ENCODE data around the gene TBX1. TPM values are rescaled to one million over a fixed set of nuclear protein-coding genes. Genes with fewer than 3 reads are reported as not detected.

The TBX1 gene
- total RNA-seq, 1 experiment from 2014 or later: 12.8 TPM

- TF ChIP-seq EMX1 (CRISPR knock-in tag; IDR thresholded peaks at IDR 0.05): no peak
- TF ChIP-seq SP1 (CRISPR knock-in tag; conservative IDR thresholded peaks at IDR 0.05): no peak
- TF ChIP-seq E2F1 (CRISPR knock-in tag; IDR thresholded peaks at IDR 0.05): no peak
- TF ChIP-seq SMAD4 (CRISPR knock-in tag; IDR thresholded peaks at IDR 0.05): no peak
- TF ChIP-seq ATF6 (CRISPR knock-in tag; IDR thresholded peaks at IDR 0.05): no peak
- no peak for TF ChIP-seq ZNF396 (CRISPR knock-in tag; IDR thresholded peaks at IDR 0.05; ENCODE audit: borderline replicate concordance)
- TF ChIP-seq ZNF423 (CRISPR knock-in tag; IDR thresholded peaks at IDR 0.05): no peak
- no peak for TF ChIP-seq ZNF219 (CRISPR knock-in tag; IDR thresholded peaks at IDR 0.05; ENCODE audit: borderline replicate concordance)
- no peak for TF ChIP-seq IRF2 (CRISPR knock-in tag; IDR thresholded peaks at IDR 0.05; ENCODE audit: borderline replicate concordance, low read depth)
- TF ChIP-seq STAT6 (CRISPR knock-in tag; conservative IDR thresholded peaks at IDR 0.05; ENCODE audit: low read depth): no peak
- no peak overlapping the region for H3K4me3 Mint-ChIP-seq
- no peak for DNase-seq (ENCODE audit: low spot score)
- ATAC-seq: no peak
- no peaks in the 10 kb centered on the region; the same call in 1 of the 2 replicates for H3K27me3 Mint-ChIP-seq (ENCODE audit: low read depth)
- ChIA-PET CTCF (no interaction called here), POLR2A (no interaction called here)
- H3K4me1 Mint-ChIP-seq: no peaks in the 10 kb centered on the region
- H3K36me3 Mint-ChIP-seq: no peaks in the 10 kb centered on the region
- peak overlapping the region; percentile 84 for H3K27ac Mint-ChIP-seq
- no peaks in the 10 kb centered on the region for H3K9me3 Mint-ChIP-seq
Measured at GRCh38 chr22:19812910-19813309, 52.3 kb downstream of the TBX1 start.

GRCh38 chr22:19814428-19814827 lies 53.9 kb downstream of the TBX1 start:
- POLR2A ChIA-PET: interaction anchor here (0.7 kb wide), 1 partner anchor 84 kb away, joined by 3 read pairs; no protein-coding TSS in a partner anchor
- DNase-seq (ENCODE audit: low spot score): no peak
- Mint-ChIP-seq H3K27me3 (ENCODE audit: low read depth) (no peaks in the 10 kb centered on the region; the same call in 1 of the 2 replicates), H3K36me3 (no peaks in the 10 kb centered on the region), H3K4me3 (no peak overlapping the region), H3K27ac (peak overlapping the region; percentile 61), H3K9me3 (no peaks in the 10 kb centered on the region), H3K4me1 (no peaks in the 10 kb centered on the region)
- ATAC-seq: no peak
- CTCF ChIA-PET: interaction anchor here (1.2 to 1.6 kb wide), 3 partner anchors 12 to 16 kb away, joined by 3 to 6 read pairs (median 3); no protein-coding TSS in a partner anchor
- TF ChIP-seq SMAD4 (CRISPR knock-in tag; IDR thresholded peaks at IDR 0.05) (no peak), JAZF1 (CRISPR knock-in tag; IDR thresholded peaks at IDR 0.05) (no peak), ZNF232 (CRISPR knock-in tag; IDR thresholded peaks at IDR 0.05) (no peak), PRRX2 (CRISPR knock-in tag; IDR thresholded peaks at IDR 0.05) (no peak), ZNF512 (CRISPR knock-in tag; IDR thresholded peaks at IDR 0.05; ENCODE audit: borderline replicate concordance) (no peak), STAT6 (CRISPR knock-in tag; conservative IDR thresholded peaks at IDR 0.05; ENCODE audit: low read depth) (no peak), JUN (CRISPR knock-in tag; IDR thresholded peaks at IDR 0.05) (no peak), GRHL2 (CRISPR knock-in tag; IDR thresholded peaks at IDR 0.05; ENCODE audit: insufficient replicate concordance, severe bottlenecking) (no peak), NFATC4 (CRISPR knock-in tag; IDR thresholded peaks at IDR 0.05) (no peak), FOXJ3 (CRISPR knock-in tag; IDR thresholded peaks at IDR 0.05; ENCODE audit: borderline replicate concordance) (no peak), E2F4 (CRISPR knock-in tag; IDR thresholded peaks at IDR 0.05; ENCODE audit: borderline replicate concordance, low read depth) (no peak), CBFB (CRISPR knock-in tag; IDR thresholded peaks at IDR 0.05; ENCODE audit: low read depth) (no peak), ELF4 (CRISPR knock-in tag; IDR thresholded peaks at IDR 0.05; ENCODE audit: low read depth) (no peak), E2F1 (CRISPR knock-in tag; IDR thresholded peaks at IDR 0.05) (no peak), SOX15 (CRISPR knock-in tag; IDR thresholded peaks at IDR 0.05) (no peak)

All from WTC11 (cell line).